HG03558 (cell line): ENCODE results near the gene F8A3.
"Not testable (repeated sequence)": the region's sequence is repeated elsewhere in the genome, so short reads cannot be mapped to it uniquely, and the experiment has no call there.

Experiments used
- ATAC-seq: cut with Tn5 transposase; IDR thresholded peaks from one replicate; pipeline ENCODE4 v1.9.1; 2021; ENCODE audit warnings: moderate number of reproducible peaks; ENCODE audit not compliant: unreplicated experiment; ENCODE audit errors: extremely low read depth

Gene F8A3

DNA sequence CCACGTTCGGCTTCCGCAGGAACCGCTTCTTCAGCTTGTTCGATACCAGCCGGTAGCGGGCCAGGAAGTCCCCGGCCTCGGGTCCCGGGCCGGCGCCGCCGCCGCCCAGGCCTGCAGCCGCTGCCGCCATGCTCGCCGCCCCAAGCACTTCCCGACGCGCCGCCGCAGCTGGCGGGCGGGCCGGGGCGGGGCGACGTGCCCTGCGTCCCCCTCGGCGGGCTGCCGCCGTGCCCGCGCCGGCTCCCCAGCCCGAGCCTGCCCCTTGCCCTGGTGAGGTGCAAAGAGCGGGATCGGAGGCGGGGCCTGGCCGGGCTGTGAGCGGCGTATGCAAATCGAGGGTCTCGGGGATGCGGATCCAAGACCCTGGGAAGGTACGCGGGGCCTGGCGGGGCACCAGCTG is at the start of gene F8A3:
Gene F8A3 (minus strand): TSS at position 150 of the 400 bp plus-strand sequence. CDS start 20 bp downstream, at position 130.
- peak; percentile 48 for ATAC-seq

DNA sequence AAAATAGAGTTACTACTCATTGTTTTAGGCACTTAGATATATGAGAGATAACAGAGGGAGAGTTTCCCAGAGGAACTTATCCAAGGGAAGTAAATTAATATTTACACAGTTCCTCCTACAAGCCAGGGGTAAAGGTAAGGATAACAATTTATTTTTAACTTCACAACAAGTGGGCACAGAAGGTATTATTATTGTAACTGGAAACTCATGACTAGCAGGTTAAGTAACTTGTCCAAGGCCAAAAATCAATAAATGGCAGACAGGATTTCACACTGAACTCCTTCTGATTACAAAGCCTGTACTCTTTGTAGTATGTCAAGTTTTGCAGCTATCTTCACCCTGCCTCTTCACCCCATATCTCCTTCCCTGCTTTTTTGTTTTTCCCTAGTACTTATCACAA is 46.9 kb upstream of the F8A3 start:
- ATAC-seq: no peak

DNA sequence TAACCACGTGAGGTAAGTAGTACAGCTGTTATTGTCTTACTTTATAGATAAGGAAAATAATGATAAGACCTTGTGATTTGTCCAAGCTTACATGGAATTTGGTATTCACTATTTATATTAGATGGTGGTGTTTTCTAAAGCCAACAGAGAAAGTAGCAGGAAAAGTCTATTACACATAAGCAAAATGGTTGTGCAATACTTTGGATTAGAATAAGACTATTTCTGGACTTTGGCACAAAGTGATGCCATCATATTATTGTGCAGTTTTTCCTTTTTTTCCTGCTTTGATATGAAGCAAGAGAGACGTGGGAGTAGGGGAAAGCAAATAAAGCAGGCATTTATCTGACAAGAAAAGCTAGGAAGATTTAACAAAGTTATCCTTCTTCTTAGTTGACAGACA is 36.7 kb upstream of the F8A3 start:
- not testable (repeated sequence) for ATAC-seq

DNA sequence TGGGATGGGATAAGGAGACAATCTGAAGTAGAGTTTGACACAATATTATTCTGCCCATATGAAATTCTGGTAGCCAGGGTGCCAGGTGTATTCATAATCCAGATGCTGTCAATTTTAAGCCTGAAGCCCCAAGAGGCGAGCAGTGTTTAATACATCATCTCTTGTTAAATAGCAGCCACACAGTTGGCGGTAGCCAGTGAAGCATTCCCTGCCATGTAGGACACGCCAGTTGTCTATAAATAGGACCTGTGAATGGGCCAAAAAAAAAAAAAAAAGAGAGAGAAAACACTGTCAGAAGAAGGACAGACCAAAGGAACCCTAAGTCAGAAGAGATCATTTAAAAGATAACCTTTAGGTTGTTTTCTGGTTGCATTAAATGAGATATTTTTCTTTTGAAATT is 33.0 kb upstream of the F8A3 start:
- not testable (repeated sequence) for ATAC-seq

DNA sequence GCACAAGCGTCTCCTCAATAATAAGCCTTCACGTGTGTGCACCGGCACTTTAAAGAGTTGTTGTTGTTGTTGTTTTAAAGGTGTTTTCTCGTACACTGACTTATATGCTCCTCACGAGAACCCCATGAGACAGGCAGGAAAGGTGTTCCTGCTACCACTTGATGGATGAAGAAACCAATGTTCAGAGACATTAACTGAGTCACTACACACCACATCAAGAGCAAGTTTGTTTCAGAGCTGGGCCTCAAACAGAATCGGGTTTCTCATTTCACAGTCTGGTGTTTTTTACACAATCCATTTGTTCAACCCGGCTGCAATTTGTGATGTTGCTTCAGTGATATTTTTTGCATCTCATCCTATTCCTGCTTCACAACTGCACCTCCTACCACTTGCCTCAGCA is 18.7 kb upstream of the F8A3 start:
- not testable (repeated sequence) for ATAC-seq

DNA sequence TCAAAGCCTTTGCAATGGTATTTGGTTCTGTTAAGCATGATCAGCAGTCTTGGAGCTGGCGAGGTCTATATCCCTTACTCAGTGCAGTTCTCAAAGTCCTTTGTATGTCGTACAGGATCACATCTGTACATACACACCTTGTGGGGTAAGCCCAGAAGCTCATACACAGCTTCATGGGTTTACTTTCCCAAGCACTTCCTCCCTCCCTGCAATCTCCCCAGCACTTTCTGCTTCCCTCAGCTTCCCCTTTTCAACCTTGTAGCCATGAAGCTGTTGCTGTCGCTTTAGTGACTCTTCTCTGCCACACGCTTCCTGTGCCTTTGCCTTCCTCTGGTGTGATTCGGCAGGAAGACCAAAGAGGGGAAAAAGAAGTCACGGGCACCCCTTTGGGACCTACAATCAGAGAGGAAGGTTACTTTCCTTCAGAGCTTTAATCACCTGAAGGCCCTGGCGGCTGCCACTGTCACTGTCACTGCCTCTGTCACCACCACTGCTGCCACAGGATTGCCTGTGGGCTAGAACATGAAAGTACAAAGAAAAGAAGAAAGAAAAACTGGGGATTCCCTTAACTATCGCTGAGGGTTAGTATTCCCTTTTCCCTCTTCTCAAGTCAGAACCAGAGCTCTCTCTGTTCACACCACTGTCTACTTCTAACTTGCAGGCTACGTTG is 8.0 kb upstream of the F8A3 start:
- not testable (repeated sequence) for ATAC-seq

DNA sequence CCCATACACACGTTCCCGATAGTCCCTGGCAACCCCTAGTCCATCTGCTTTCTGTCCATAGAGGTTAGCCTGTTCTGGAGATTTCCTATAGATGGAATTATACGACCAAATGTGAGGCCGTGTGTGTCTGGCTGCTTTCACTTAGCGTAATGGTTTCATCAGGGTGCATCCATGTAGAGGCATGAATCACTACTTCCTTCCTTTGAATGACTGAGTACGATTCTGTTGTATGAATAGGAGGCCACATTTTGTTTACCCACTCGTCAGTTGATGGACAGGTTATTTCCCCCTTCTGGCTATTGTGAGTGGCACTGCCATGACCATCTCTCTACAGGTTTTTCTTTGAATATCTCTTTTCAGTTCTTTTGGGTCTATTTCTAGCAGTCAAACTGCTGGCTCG is 2.1 kb upstream of the F8A3 start:
- not testable (repeated sequence) for ATAC-seq

DNA sequence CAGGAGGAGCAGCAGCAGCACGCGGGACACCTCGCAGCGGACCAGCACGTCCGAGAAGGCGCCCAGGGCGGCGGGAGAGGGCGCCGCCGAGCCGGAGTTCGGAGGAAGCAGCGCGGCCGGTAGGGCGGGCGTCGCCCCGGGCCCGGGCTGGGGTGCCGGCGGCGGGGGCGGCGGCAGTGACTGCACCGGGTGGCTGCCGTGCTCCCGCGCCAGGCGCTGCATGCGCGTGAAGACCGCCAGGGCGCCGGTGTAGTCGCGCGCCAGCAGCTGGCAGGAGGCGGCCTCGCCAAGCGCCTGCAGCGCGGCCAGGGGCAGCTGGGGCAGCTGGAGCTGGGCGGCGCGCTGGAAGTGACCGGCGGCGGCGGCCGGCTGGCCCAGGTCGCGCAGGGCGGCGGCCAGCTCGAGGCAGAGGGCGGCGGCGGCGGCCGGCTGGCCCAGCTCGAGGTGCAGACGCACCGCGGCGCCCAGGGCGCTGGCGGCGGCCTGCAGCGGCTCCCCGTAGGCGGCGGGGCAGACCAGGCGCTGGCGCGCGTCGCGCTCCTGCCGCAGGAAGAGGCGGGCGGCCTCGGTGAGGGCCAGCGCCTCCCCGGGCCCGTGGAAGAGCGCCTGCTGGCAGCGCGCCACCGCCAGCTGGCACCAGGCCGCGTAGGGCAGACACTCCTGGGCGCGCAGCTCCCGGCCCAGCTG is 516 bp downstream of the F8A3 start:
- peak; percentile 36 for ATAC-seq

DNA sequence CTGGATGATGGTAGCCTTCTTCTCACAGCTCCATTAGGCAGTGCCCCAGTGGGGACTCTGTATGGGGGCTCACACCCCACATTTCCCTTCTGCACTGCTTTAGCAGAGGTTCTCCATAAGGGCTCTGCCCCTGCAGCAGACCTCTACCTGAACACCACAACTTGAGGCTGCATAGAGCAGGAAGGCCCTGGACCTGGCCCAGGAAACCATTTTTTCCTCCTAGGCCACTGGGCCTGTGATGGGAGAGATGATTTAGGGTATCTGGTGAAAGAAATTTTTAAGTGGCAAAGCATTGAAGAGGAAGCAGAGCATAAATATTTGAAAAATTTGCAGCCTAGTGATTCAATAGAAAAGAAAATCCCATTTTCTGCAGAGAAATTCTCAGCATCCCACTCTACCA is 17.3 kb downstream of the F8A3 start:
- ATAC-seq: no peak

DNA sequence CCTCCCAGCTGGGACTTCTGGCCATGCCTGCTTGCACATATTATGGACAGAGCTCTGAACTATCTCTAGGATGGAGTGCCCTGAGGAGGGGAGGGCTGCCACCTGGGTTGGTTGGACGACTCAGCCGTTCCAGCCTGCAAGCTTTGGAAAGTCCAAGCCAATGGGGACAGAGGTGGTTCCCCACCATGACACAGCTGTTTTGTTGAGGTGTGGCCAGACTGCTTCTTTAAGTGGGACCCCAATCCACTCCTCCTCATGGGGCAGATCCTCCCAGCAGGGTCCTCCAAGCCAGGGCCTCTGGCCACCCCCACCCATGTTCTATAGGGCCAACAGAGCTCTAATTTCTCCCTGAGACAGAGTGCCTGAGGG is 22.7 kb downstream of the F8A3 start:
- no peak for ATAC-seq

DNA sequence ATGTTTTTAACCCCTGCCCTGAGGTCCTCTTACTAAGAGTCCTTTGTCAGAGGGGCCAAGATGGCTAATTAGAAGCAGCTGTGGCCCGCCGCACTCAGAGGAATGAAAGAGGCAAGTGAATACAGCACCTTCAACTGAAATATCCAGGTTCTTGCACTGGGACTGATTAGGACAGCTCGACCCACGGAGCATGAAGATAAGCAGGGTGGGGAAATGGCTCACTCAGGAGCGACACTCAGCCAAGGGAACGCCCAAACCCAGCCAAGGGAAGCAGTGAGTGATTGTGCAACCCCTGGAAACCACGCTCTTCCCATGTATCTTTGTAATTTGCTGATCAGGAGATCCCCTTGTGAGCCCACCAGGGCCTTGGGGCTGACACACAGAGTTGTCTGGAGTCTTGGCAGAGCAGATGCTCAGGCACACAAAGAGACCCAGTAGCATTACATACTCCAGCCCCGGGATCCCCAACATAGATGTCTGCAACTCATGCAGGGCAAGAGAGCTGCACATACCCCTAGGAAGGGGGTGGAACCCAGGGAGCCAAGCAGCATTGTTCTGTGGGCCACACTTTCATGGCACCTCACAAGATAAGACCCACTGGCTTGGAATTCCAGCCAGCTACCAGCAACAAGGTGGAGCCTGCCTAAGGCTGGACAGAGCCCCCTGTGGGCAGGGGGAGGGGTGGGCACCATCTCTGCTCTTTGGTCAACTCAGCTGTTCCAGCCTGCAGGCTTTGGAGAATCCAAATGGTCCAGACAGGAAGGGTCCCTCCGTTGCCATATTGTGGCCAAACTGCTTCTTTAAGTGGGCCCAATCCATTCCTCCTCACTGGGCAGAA is 23.3 kb downstream of the F8A3 start:
- ATAC-seq: no peak

DNA sequence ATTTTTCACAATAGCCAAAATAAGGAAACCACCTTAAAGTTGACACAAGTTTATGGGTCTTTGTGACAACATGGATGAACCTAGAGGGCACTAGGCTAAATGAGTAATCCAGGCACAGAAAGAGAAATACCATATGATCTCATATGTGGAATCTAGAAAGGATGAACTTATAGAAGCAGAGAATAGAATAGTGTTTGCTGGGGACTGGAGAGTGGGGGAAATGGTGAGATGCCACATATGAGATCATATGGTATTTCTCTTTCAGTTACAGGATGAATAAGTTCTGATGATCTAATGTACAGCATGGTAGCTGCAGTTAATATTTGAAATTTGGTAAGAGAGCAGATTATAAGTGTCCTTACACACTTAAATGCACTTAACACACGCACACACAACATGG is 40.7 kb downstream of the F8A3 start:
- ATAC-seq: no peak
